ENCODE results near the gene LCLAT1. TPM values are rescaled to one million over a fixed set of nuclear protein-coding genes. Genes with fewer than 3 reads are reported as not detected.

The LCLAT1 gene
- total RNA-seq, 1 experiment from 2014 or later, result 32.9 TPM

DNA sequence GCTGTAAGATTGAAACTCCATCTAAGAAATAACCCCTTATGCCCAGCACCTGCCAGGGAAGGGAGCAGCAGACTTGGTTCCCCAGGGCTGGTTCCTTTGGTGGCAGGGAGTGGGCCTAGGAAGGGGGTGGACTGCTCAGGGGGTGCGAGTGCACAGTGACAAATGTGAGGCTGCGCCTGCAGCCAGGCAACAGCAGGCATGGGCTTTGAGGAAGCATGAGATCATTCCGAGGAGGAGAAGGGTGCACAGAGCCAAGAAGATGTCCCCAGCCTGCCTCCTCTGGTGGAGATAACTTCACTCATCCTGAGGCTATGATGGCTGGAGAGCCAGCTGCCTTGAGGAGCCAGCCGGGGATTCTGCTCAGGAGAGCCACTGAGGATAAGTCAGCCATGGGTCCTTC lies 202.2 kb downstream of the LCLAT1 start:
- H3K27me3 Mint-ChIP-seq (ENCODE audit: low read depth), result peaks cover 32% of the 10 kb centered on the region
- Histone ChIP-seq H2BK120ac (ENCODE audit: low read depth, low read length, poor library complexity, severe bottlenecking) (no peak overlapping the region), H3K18ac (ENCODE audit: insufficient read length, low read depth, low read length) (no peak overlapping the region), H2BK5ac (ENCODE audit: insufficient read length, low read length) (no peak overlapping the region), H3K23me2 (ENCODE audit: insufficient read length, low read depth, low read length, poor library complexity, severe bottlenecking) (no peaks in the 10 kb centered on the region), H3K4me1 (ENCODE audit: insufficient read depth, low read length) (peaks cover 9% of the 10 kb centered on the region; the same call in 1 of the 2 replicates), H3K4ac (ENCODE audit: low read depth, low read length) (no peak overlapping the region), H4K8ac (replicated peaks; ENCODE audit: insufficient read length, low read depth, low read length) (no peak overlapping the region), H3K9ac (ENCODE audit: extremely low read depth, insufficient read length, low read length) (no peak overlapping the region), H2BK20ac (ENCODE audit: low read depth, low read length, poor library complexity, severe bottlenecking) (no peak overlapping the region), H3K14ac (ENCODE audit: insufficient read depth, low read length) (no peak overlapping the region), H2AFZ (ENCODE audit: low read length) (no peak overlapping the region), H3K4me2 (ENCODE audit: insufficient read depth, insufficient read length, low read length) (no peak overlapping the region), H3K23ac (ENCODE audit: insufficient read length, low read depth, low read length) (no peak overlapping the region), H4K5ac (ENCODE audit: insufficient read length, low read depth, low read length) (no peak overlapping the region), H4K20me1 (ENCODE audit: control insufficient read depth, insufficient read depth, insufficient read length) (no peaks in the 10 kb centered on the region), H2BK12ac (ENCODE audit: insufficient read length, low read depth, low read length) (no peak overlapping the region), H4K91ac (ENCODE audit: insufficient read length, low read depth, low read length) (no peak overlapping the region), H3T11ph (ENCODE audit: low read length) (no peak overlapping the region), H2AK5ac (ENCODE audit: insufficient read length, low read length) (no peak overlapping the region), H3K79me1 (ENCODE audit: insufficient read depth, low read depth, low read length, poor library complexity, severe bottlenecking) (no peaks in the 10 kb centered on the region), H3K27me3 (ENCODE audit: insufficient read depth, low read length) (no peaks in the 10 kb centered on the region; the same call in 1 of the 2 replicates), H3K56ac (ENCODE audit: insufficient read length, low read depth, low read length) (no peak overlapping the region), H3K9me3 (ENCODE audit: control insufficient read depth, low read depth, low read length) (no peaks in the 10 kb centered on the region), H3K27ac (ENCODE audit: insufficient read length, low read depth, low read length) (no peak overlapping the region), H2BK15ac (ENCODE audit: low read depth, low read length) (no peak overlapping the region), H3K79me2 (ENCODE audit: insufficient read depth, low read length) (no peaks in the 10 kb centered on the region)
- no peaks in the 10 kb centered on the region for H3K9me3 Mint-ChIP-seq
- DNase-seq, result no peak
- no CpG with 5 or more reads among the region's 4 CpGs for WGBS (ENCODE audit: extremely low coverage, insufficient read length, low lambda C conversion rate)
- peaks cover 25 to 34% of the 10 kb centered on the region in 2 experiments for H3K4me1 Mint-ChIP-seq
- H3K36me3 Mint-ChIP-seq (ENCODE audit: insufficient read depth in 1 of 3, low read depth in 3 of 3), result no peaks in the 10 kb centered on the region
- H3K4me3 Mint-ChIP-seq, result no peak overlapping the region
- H3K27ac Mint-ChIP-seq, result no peak overlapping the region
- TF ChIP-seq, protein P1, sequence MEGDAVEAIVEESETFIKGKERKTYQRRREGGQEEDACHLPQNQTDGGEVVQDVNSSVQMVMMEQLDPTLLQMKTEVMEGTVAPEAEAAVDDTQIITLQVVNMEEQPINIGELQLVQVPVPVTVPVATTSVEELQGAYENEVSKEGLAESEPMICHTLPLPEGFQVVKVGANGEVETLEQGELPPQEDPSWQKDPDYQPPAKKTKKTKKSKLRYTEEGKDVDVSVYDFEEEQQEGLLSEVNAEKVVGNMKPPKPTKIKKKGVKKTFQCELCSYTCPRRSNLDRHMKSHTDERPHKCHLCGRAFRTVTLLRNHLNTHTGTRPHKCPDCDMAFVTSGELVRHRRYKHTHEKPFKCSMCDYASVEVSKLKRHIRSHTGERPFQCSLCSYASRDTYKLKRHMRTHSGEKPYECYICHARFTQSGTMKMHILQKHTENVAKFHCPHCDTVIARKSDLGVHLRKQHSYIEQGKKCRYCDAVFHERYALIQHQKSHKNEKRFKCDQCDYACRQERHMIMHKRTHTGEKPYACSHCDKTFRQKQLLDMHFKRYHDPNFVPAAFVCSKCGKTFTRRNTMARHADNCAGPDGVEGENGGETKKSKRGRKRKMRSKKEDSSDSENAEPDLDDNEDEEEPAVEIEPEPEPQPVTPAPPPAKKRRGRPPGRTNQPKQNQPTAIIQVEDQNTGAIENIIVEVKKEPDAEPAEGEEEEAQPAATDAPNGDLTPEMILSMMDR (conservative IDR thresholded peaks at IDR 0.05), result no peak

Measured in H9 (cell line).